H1 (cell line): Measurements from ENCODE around the gene EIF4E. TPM values are rescaled to one million over a fixed set of nuclear protein-coding genes. Genes with fewer than 3 reads are reported as not detected.
"Not testable (repeated sequence)": the region's sequence is repeated elsewhere in the genome, so short reads cannot be mapped to it uniquely, and the experiment has no call there.

ENCODE experiments used
- CTCF ChIA-PET: fragments of 300-600 bp; sonication (Branson Sonifier 250); formaldehyde crosslinking; loops from one replicate; lab custom pipeline; 2021; ENCODE audit not compliant: partially characterized antibody; lab: Charles Lee
- POLR2A ChIA-PET: fragments of 300-600 bp; sonication (Branson Sonifier 250); formaldehyde crosslinking; loops from one replicate; lab custom pipeline; 2021; ENCODE audit warnings: inconsistent platforms; ENCODE audit not compliant: partially characterized antibody; lab: Charles Lee
- DNase-seq, 2 experiments: peaks; one replicate each; pipeline versions ENCODE4 v3.0.0 to v3.0.0-alpha.2; 2010 to 2022; ENCODE audit warnings: low spot score in 2 of 2, low read depth in 1 of 2, mixed read lengths in 1 of 2
- FAIRE-seq: peaks from 2 replicates; lab custom pipeline; 2011; peaks lifted over from hg19 to GRCh38; lab: Jason Lieb, UNC
- H2AFZ ChIP-seq: 2 replicates; pipeline ENCODE4 v1.8.1; 2012; ENCODE audit warnings: low read length, inconsistent platforms
- H2AK5ac ChIP-seq: 2 replicates; pipeline ENCODE4 v1.6.1; 2013; ENCODE audit warnings: low read depth, low read length
- H2BK120ac ChIP-seq: replicated peaks from 2 replicates; pipeline ENCODE3; 2013; ENCODE audit warnings: low read depth, low read length, inconsistent platforms
- H2BK12ac ChIP-seq: 2 replicates; pipeline ENCODE4 v1.6.1; 2013; ENCODE audit warnings: low read depth, low read length
- H2BK15ac ChIP-seq: 2 replicates; pipeline ENCODE4 v1.6.1; 2013; ENCODE audit warnings: low read length
- H2BK20ac ChIP-seq: 2 replicates; pipeline ENCODE4 v1.6.1; 2013; ENCODE audit warnings: low read length
- H2BK5ac ChIP-seq: 2 replicates; pipeline ENCODE4 v1.6.1; 2013; ENCODE audit warnings: low read depth, low read length
- H3K14ac ChIP-seq: 2 replicates; pipeline ENCODE4 v1.6.1; 2013; ENCODE audit warnings: inconsistent platforms; ENCODE audit not compliant: insufficient read length
- H3K18ac ChIP-seq: 2 replicates; pipeline ENCODE4 v1.6.1; 2013; ENCODE audit warnings: low read length; ENCODE audit errors: extremely low read depth
- H3K23ac ChIP-seq: 2 replicates; pipeline ENCODE4 v1.6.1; 2013; ENCODE audit warnings: inconsistent platforms; ENCODE audit not compliant: insufficient read length
- H3K23me2 ChIP-seq: 2 replicates; pipeline ENCODE4 v1.6.1; 2013; ENCODE audit warnings: low read depth, low read length
- H3K27ac ChIP-seq: 2 replicates; pipeline ENCODE4 v1.6.1; 2011; ENCODE audit warnings: low read depth, low read length, inconsistent platforms
- H3K27me3 ChIP-seq, 4 experiments: replicated peaks in 1 of 4; 1 replicate in 1 of 4; 2 replicates in 3 of 4; pipeline versions ENCODE4 v1.6.1 to v1.8.1; 2011 to 2013; ENCODE audit warnings: low read length in 3 of 4, mild to moderate bottlenecking in 3 of 4, inconsistent platforms in 2 of 4, mixed read lengths in 2 of 4, moderate library complexity in 1 of 4; ENCODE audit not compliant: control insufficient read depth in 3 of 4, insufficient read depth in 3 of 4; ENCODE audit errors: extremely low read depth in 1 of 4
- H3K36me3 ChIP-seq, 4 experiments: 2 replicates each; pipeline versions ENCODE4 v1.6.1 to v1.8.1; 2011 to 2013; ENCODE audit warnings: mild to moderate bottlenecking in 4 of 4, low read length in 3 of 4, moderate library complexity in 2 of 4, control low read depth in 1 of 4, inconsistent platforms in 1 of 4; ENCODE audit not compliant: insufficient read depth in 4 of 4, control insufficient read depth in 2 of 4
- H3K4ac ChIP-seq: replicated peaks from 2 replicates; pipeline ENCODE3; 2013; ENCODE audit warnings: low read length, low read depth, mixed read lengths, inconsistent platforms; ENCODE audit not compliant: insufficient read length
- H3K4me1 ChIP-seq, 4 experiments: replicated peaks in 1 of 4; 1 replicate in 1 of 4; 2 replicates in 3 of 4; pipeline versions ENCODE4 v1.6.1 to v1.8.1; 2011 to 2013; ENCODE audit warnings: low read length in 3 of 4, inconsistent platforms in 2 of 4, mixed read lengths in 1 of 4; ENCODE audit not compliant: insufficient read depth in 4 of 4, control insufficient read depth in 3 of 4
- H3K4me2 ChIP-seq, 2 experiments: 2 replicates each; pipeline versions ENCODE4 v1.6.1 to v1.8.1; 2011 to 2013; ENCODE audit warnings: low read depth in 2 of 2, low read length in 2 of 2, control low read depth in 1 of 2, inconsistent platforms in 1 of 2, mild to moderate bottlenecking in 1 of 2; ENCODE audit not compliant: insufficient read depth in 1 of 2
- H3K4me3 ChIP-seq, 4 experiments: fragments of 200-600, 300-600 bp in 1 of 4; sonication (generic), shearing (Covaris generic), sonication (Bioruptor Twin) in 1 of 4; 2 replicates each; pipeline versions ENCODE4 v1.5.1 to v1.8.1; 2011 to 2016; ENCODE audit warnings: low read length in 4 of 4, low read depth in 3 of 4, control low read depth in 2 of 4, inconsistent platforms in 2 of 4, mild to moderate bottlenecking in 2 of 4, mixed read lengths in 1 of 4, moderate library complexity in 1 of 4; ENCODE audit not compliant: insufficient read depth in 2 of 4; ENCODE audit errors: extremely low read depth in 1 of 4
- H3K56ac ChIP-seq: replicated peaks from 2 replicates; pipeline ENCODE3; 2013; ENCODE audit warnings: low read depth, mild to moderate bottlenecking, mixed read lengths, low read length, inconsistent platforms; ENCODE audit not compliant: insufficient read length
- H3K79me1 ChIP-seq: 2 replicates; pipeline ENCODE4 v1.6.1; 2013; ENCODE audit warnings: low read depth, low read length, control low read depth
- H3K79me2 ChIP-seq, 2 experiments: 2 replicates each; pipeline versions ENCODE4 v1.6.1 to v1.8.1; 2012 to 2013; ENCODE audit warnings: low read length in 2 of 2, mild to moderate bottlenecking in 2 of 2, inconsistent platforms in 1 of 2; ENCODE audit not compliant: insufficient read depth in 2 of 2, control insufficient read depth in 1 of 2
- H3K9ac ChIP-seq, 4 experiments: replicated peaks in 1 of 4; 1 replicate in 1 of 4; 2 replicates in 3 of 4; pipeline versions ENCODE4 v1.6.1 to v1.8.1; 2011 to 2013; ENCODE audit warnings: low read depth in 3 of 4, low read length in 3 of 4, control low read depth in 2 of 4, mild to moderate bottlenecking in 2 of 4, moderate library complexity in 2 of 4, inconsistent platforms in 1 of 4; ENCODE audit errors: extremely low read depth in 1 of 4
- H3K9me3 ChIP-seq, 2 experiments: 2 replicates each; pipeline versions ENCODE4 v1.6.1 to v1.8.1; 2012 to 2013; ENCODE audit warnings: mild to moderate bottlenecking in 2 of 2, moderate library complexity in 2 of 2, control low read depth in 1 of 2, inconsistent platforms in 1 of 2, low read depth in 1 of 2, low read length in 1 of 2, mixed read lengths in 1 of 2; ENCODE audit not compliant: insufficient read depth in 2 of 2
- H4K20me1 ChIP-seq, 2 experiments: replicated peaks in 1 of 2; 2 replicates each; pipeline versions ENCODE3 to v1.8.1; 2011 to 2013; ENCODE audit warnings: inconsistent platforms in 2 of 2, low read length in 2 of 2, mild to moderate bottlenecking in 1 of 2; ENCODE audit not compliant: insufficient read depth in 2 of 2, control insufficient read depth in 1 of 2
- H4K5ac ChIP-seq: 2 replicates; pipeline ENCODE4 v1.6.1; 2013; ENCODE audit warnings: low read length, low read depth, mixed read lengths, inconsistent platforms; ENCODE audit not compliant: insufficient read length
- H4K8ac ChIP-seq: 2 replicates; pipeline ENCODE4 v1.8.0; 2013; ENCODE audit warnings: mild to moderate bottlenecking, moderate library complexity, low read length, inconsistent platforms; ENCODE audit not compliant: insufficient read depth; ENCODE audit errors: extremely low read depth
- H4K91ac ChIP-seq: replicated peaks from 2 replicates; pipeline ENCODE3; 2013; ENCODE audit warnings: low read length, mixed read lengths, inconsistent platforms; ENCODE audit not compliant: insufficient read length
- EGR1 ChIP-seq: IDR thresholded peaks from 2 replicates; pipeline ENCODE4 v1.6.1; 2011; ENCODE audit warnings: low read depth, low read length, borderline replicate concordance
- RXRA ChIP-seq: IDR thresholded peaks from 2 replicates; pipeline ENCODE4 v1.6.1; 2011; ENCODE audit warnings: low read depth, mild to moderate bottlenecking, low read length, moderate library complexity; ENCODE audit not compliant: insufficient read depth
- WGBS, 2 experiments: shearing (Covaris generic) in 1 of 2; methylation state at CpG; one replicate each; pipeline versions ENCODE4 v1.1.6 to v1.1.7; 2013 to 2015; ENCODE audit warnings: low lambda C conversion rate in 2 of 2, mixed read lengths in 2 of 2, inconsistent platforms in 1 of 2, low coverage in 1 of 2, missing lambda C conversion rate in 1 of 2; ENCODE audit not compliant: insufficient replicate concordance in 2 of 2, insufficient coverage in 1 of 2, insufficient read length in 1 of 2; ENCODE audit errors: extremely low coverage in 1 of 2, missing lambda C conversion rate in 1 of 2; 5-methylcytosine and 5-hydroxymethylcytosine counted together
- polyA plus RNA-seq, 7 experiments: library from polyadenylated mRNA; depleted of rRNA in 3 of 7; stranded (reverse) in 5 of 7; unstranded in 2 of 7; fragments of >200 nt in 5 of 7; fragments of 200-250 nt in 2 of 7; gene quantifications; 1 replicate in 5 of 7; 2 replicates in 1 of 7; 4 replicates in 1 of 7; pipeline versions ENCODE4 v1.2.1 to v1.2.3, GENCODE V29; 2011 to 2013; ENCODE audit warnings: missing spikeins in 2 of 7, mixed read lengths in 2 of 7
- total RNA-seq: library from RNA; stranded (reverse); fragmentation: NEBNext Ultra II Directional; extraction: Animal tissue kit (Norgen Biotek cat#: 25700); gene quantifications from 2 replicates; pipeline ENCODE4 v1.2.1, GENCODE V29; 2021

EIF4E gene
- total and polyA plus RNA-seq, 2 of the 8 experiments (the other 6 are each of a cell fraction or from before 2014, with no cell fraction given): 59.6 to 185 TPM

DNA sequence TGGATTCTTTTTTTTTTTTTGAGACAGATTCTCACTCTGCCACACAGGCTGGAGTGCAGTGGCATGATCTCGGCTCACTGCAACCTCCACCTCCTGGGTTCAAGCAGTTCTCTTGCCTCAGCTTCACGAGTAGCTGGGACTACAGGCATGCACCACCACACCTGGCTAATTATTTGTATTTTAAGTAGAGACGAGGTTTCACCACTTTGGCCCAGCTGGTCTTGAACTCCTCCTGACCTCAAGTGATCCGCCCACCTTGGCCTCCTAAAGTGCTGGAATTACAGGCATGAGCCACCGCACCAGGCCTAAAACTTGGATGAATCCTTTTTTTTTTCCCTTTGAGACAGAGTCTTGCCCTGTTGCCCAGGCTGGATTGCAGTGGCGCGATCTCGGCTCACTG, 18.2 kb downstream of the EIF4E start:
- DNase-seq: peak in 1 of 2 experiments; percentile 1
- H3K4me2 ChIP-seq, H3K4me1 ChIP-seq, H2AK5ac ChIP-seq, H2BK12ac ChIP-seq, H2BK5ac ChIP-seq, H3K9me3 ChIP-seq, H3K9ac ChIP-seq, H3K18ac ChIP-seq, H3K23me2 ChIP-seq, H3K27me3 ChIP-seq, H4K91ac ChIP-seq, H3K56ac ChIP-seq, FAIRE-seq, H3K4me3 ChIP-seq, H4K8ac ChIP-seq, H4K5ac ChIP-seq, H3K4ac ChIP-seq, H2BK20ac ChIP-seq, H2AFZ ChIP-seq, H3K36me3 ChIP-seq, H3K23ac ChIP-seq, H2BK15ac ChIP-seq, H3K27ac ChIP-seq, H2BK120ac ChIP-seq, H3K79me1 ChIP-seq, H3K14ac ChIP-seq: not testable (repeated sequence)
- ChIA-PET CTCF (interaction anchor here (0.6 to 1.1 kb wide), 3 partner anchors 282 to 564 kb away, joined by 3 read pairs; no protein-coding TSS in a partner anchor), POLR2A (interaction anchor here (0.6 to 1.4 kb wide), 3 partner anchors 15 to 84 kb away, joined by 3 to 8 read pairs (median 4); partner anchors contain the start of gene EIF4E)
- Histone ChIP-seq H3K79me2 (peaks cover 53 to 99% of the 10 kb centered on the region in 2 experiments), H4K20me1 (peaks cover 22 to 35% of the 10 kb centered on the region in 2 experiments)
- TF ChIP-seq RXRA: 0 out of 2 replicates have a peak, but pooled peaks have one; percentile 75
- TF ChIP-seq EGR1: 0 out of 2 replicates have a peak, but pooled peaks have one; percentile 48
- 67% methylated on average over 8 of the region's 8 CpGs; no CpG with 5 or more reads in 1 of the 2 experiments for WGBS, 2 experiments
